Suprapubic skin (tissue), 4 donors: Measurements from ENCODE around the gene GGCT. TPM values are rescaled to one million over a fixed set of nuclear protein-coding genes. Genes with fewer than 3 reads are reported as not detected.

ENCODE experiments used
- DNase-seq, 2 donors: peaks; one replicate each; pipeline ENCODE4 v3.0.0-alpha.2; 2019; ENCODE audit warnings: low spot score in 2 of 2
- H3K27ac ChIP-seq: fragments of 200-600 bp; sonication (generic); one replicate; pipeline ENCODE4 v1.5.1; 2019
- H3K27me3 ChIP-seq: fragments of 200-600 bp; sonication (generic); one replicate; pipeline ENCODE4 v1.5.1; 2019
- H3K36me3 ChIP-seq: fragments of 200-600 bp; sonication (generic); one replicate; pipeline ENCODE4 v1.5.1; 2019
- H3K4me1 ChIP-seq: fragments of 200-600 bp; sonication (generic); one replicate; pipeline ENCODE4 v1.5.1; 2019
- H3K4me3 ChIP-seq: fragments of 200-600 bp; sonication (generic); one replicate; pipeline ENCODE4 v1.5.1; 2019; ENCODE audit warnings: mild to moderate bottlenecking
- H3K9me3 ChIP-seq: fragments of 200-600 bp; sonication (generic); one replicate; pipeline ENCODE4 v1.5.1; 2019
- CTCF ChIP-seq, 2 donors: fragments of 200-600 bp in 1 of 2; fragments of 450-650 bp in 1 of 2; sonication (generic) in 1 of 2; IDR thresholded peaks; one replicate each; pipeline ENCODE4 v1.5.1; 2016 to 2019; ENCODE audit warnings: antibody characterized with exemption in 2 of 2, mild to moderate bottlenecking in 1 of 2, moderate library complexity in 1 of 2
- EP300 ChIP-seq: sonication (generic); formaldehyde crosslinking; IDR thresholded peaks from one replicate; pipeline ENCODE4 v1.6.1; 2017; ENCODE audit warnings: antibody characterized with exemption
- POLR2A ChIP-seq, 2 donors: fragments of 450-650 bp; IDR thresholded peaks; one replicate each; pipeline ENCODE4 v1.6.1; 2017; ENCODE audit warnings: antibody characterized with exemption in 2 of 2, mild to moderate bottlenecking in 2 of 2, moderate library complexity in 2 of 2
- POLR2AphosphoS5 ChIP-seq, 3 donors: sonication (generic); formaldehyde crosslinking; IDR thresholded peaks; one replicate each; pipeline ENCODE4 v1.6.1; 2017; ENCODE audit warnings: antibody characterized with exemption in 3 of 3
- WGBS: methylation state at CpG from one replicate; pipeline ENCODE4 v1.1.5; 2018; 5-methylcytosine and 5-hydroxymethylcytosine counted together
- total RNA-seq, 4 donors: library from RNA; depleted of rRNA; stranded (reverse); fragments of >200 nt; gene quantifications; one replicate each; pipeline ENCODE4 v1.1.0, GENCODE V29; 2016

Gene GGCT
- total RNA-seq, 4 donors from 2014 or later, result 13.7 to 76.1 (median 54.1) TPM

- no peak overlapping the region for H3K27ac ChIP-seq
- no peaks in the 10 kb centered on the region for H3K9me3 ChIP-seq
- H3K36me3 ChIP-seq, result no peaks in the 10 kb centered on the region
- no peak for DNase-seq
- peaks cover 13% of the 10 kb centered on the region for H3K4me1 ChIP-seq
- 93% methylated on average over 2 of the region's 2 CpGs for WGBS
- no peaks in the 10 kb centered on the region for H3K27me3 ChIP-seq
- H3K4me3 ChIP-seq, result no peak overlapping the region
- no peak for TF ChIP-seq POLR2A (IDR thresholded peaks at IDR 0.05)
- no peak for TF ChIP-seq EP300
- TF ChIP-seq POLR2AphosphoS5 (IDR thresholded peaks at IDR 0.05), result no peak
- no peak for TF ChIP-seq CTCF (IDR thresholded peaks at IDR 0.05)
These were observed 11.1 kb upstream of the GGCT start for GRCh38 chr7:30515761-30516160.

GRCh38 chr7:30514776-30515175 lies 10.1 kb upstream of the GGCT start:
- Histone ChIP-seq H3K9me3 (no peaks in the 10 kb centered on the region), H3K36me3 (no peaks in the 10 kb centered on the region), H3K4me3 (no peak overlapping the region), H3K27ac (no peak overlapping the region), H3K4me1 (peaks cover 15% of the 10 kb centered on the region), H3K27me3 (no peaks in the 10 kb centered on the region)
- no peak for TF ChIP-seq CTCF (IDR thresholded peaks at IDR 0.05)
- TF ChIP-seq POLR2AphosphoS5 (IDR thresholded peaks at IDR 0.05), result no peak
- no peak for TF ChIP-seq EP300
- no peak for TF ChIP-seq POLR2A (IDR thresholded peaks at IDR 0.05)
- no peak for DNase-seq
- 93% methylated on average over 1 of the region's 1 CpG for WGBS

- DNase-seq, result no peak
- TF ChIP-seq CTCF (IDR thresholded peaks at IDR 0.05), result no peak
- no peak for TF ChIP-seq POLR2AphosphoS5 (IDR thresholded peaks at IDR 0.05)
- no peak for TF ChIP-seq EP300
- TF ChIP-seq POLR2A (IDR thresholded peaks at IDR 0.05), result no peak
- WGBS, result 76% methylated on average over 3 of the region's 3 CpGs
- Histone ChIP-seq H3K9me3 (no peaks in the 10 kb centered on the region), H3K4me1 (peaks cover 19% of the 10 kb centered on the region), H3K27ac (no peak overlapping the region), H3K27me3 (no peaks in the 10 kb centered on the region), H3K36me3 (no peaks in the 10 kb centered on the region), H3K4me3 (no peak overlapping the region)
These were observed 9.5 kb upstream of the GGCT start for GRCh38 chr7:30514177-30514576.

GRCh38 chr7:30513762-30514161 lies 9.1 kb upstream of the GGCT start:
- Histone ChIP-seq H3K9me3 (no peaks in the 10 kb centered on the region), H3K36me3 (no peaks in the 10 kb centered on the region), H3K27me3 (no peaks in the 10 kb centered on the region), H3K4me1 (peaks cover 17% of the 10 kb centered on the region), H3K27ac (no peak overlapping the region), H3K4me3 (no peak overlapping the region)
- no peak for DNase-seq
- TF ChIP-seq POLR2A (IDR thresholded peaks at IDR 0.05) (no peak), CTCF (IDR thresholded peaks at IDR 0.05) (no peak), POLR2AphosphoS5 (IDR thresholded peaks at IDR 0.05) (no peak), EP300 (no peak)
- 90% methylated on average over 2 of the region's 2 CpGs for WGBS

GRCh38 chr7:30511973-30512662 lies 7.5 kb upstream of the GGCT start:
- no peaks in the 10 kb centered on the region for H3K9me3 ChIP-seq
- H3K27ac ChIP-seq, result no peak overlapping the region
- WGBS, result 100% methylated on average over 1 of the region's 1 CpG
- H3K36me3 ChIP-seq, result no peaks in the 10 kb centered on the region
- DNase-seq, result no peak
- H3K4me3 ChIP-seq, result no peak overlapping the region
- TF ChIP-seq CTCF (IDR thresholded peaks at IDR 0.05) (no peak), EP300 (no peak), POLR2AphosphoS5 (IDR thresholded peaks at IDR 0.05) (no peak), POLR2A (IDR thresholded peaks at IDR 0.05) (no peak)
- H3K4me1 ChIP-seq, result peaks cover 21% of the 10 kb centered on the region
- H3K27me3 ChIP-seq, result no peaks in the 10 kb centered on the region
